Spleen (tissue), 13 donors: ENCODE measurements around the gene FPGS. TPM values are rescaled to one million over a fixed set of nuclear protein-coding genes. Genes with fewer than 3 reads are reported as not detected.

Experiments
- DNase-seq: peaks from one replicate; pipeline ENCODE4 v3.0.0-alpha.2; 2020
- H3K27ac ChIP-seq, 8 donors: fragments of 200-600 bp; sonication (generic) in 7 of 8; 1 replicate in 4 of 8; 2 replicates in 4 of 8; pipeline versions ENCODE4 v1.5.0 to v1.8.0; 2016 to 2021; ENCODE audit warnings: inconsistent platforms in 4 of 8, mild to moderate bottlenecking in 4 of 8, moderate library complexity in 1 of 8
- H3K27me3 ChIP-seq, 7 donors: fragments of 200-600 bp; sonication (generic) in 6 of 7; replicated peaks in 1 of 7; 1 replicate in 4 of 7; 2 replicates in 3 of 7; pipeline versions ENCODE4 v1.5.0 to v1.8.0; 2016 to 2021; ENCODE audit warnings: inconsistent platforms in 3 of 7, mild to moderate bottlenecking in 1 of 7
- H3K36me3 ChIP-seq, 6 donors: fragments of 200-600 bp; sonication (generic) in 5 of 6; 1 replicate in 4 of 6; 2 replicates in 2 of 6; pipeline versions ENCODE4 v1.5.0 to v1.8.0; 2016 to 2021; ENCODE audit warnings: inconsistent platforms in 2 of 6
- H3K4me1 ChIP-seq, 6 donors: fragments of 200-600 bp; sonication (generic) in 5 of 6; 1 replicate in 3 of 6; 2 replicates in 3 of 6; pipeline versions ENCODE4 v1.5.0 to v1.8.0; 2016 to 2021; ENCODE audit warnings: inconsistent platforms in 3 of 6
- H3K4me3 ChIP-seq, 8 donors: fragments of 200-600 bp; sonication (generic) in 7 of 8; 1 replicate in 4 of 8; 2 replicates in 4 of 8; pipeline versions ENCODE4 v1.5.0 to v1.8.0; 2016 to 2021; ENCODE audit warnings: inconsistent platforms in 4 of 8, mild to moderate bottlenecking in 4 of 8, moderate library complexity in 2 of 8
- H3K9me3 ChIP-seq, 8 donors: fragments of 200-600 bp; sonication (generic) in 7 of 8; 1 replicate in 4 of 8; 2 replicates in 4 of 8; pipeline versions ENCODE4 v1.5.0 to v1.8.0; 2016 to 2021; ENCODE audit warnings: inconsistent platforms in 4 of 8
- CTCF ChIP-seq, 11 experiments: fragments of 200-600 bp in 7 of 11; fragments of 450-650 bp in 4 of 11; sonication (generic) in 4 of 11; IDR thresholded peaks in 8 of 11; conservative IDR thresholded peaks in 3 of 11; 1 replicate in 7 of 11; 2 replicates in 4 of 11; pipeline versions ENCODE4 v1.4.0 to v1.8.0; 2016 to 2021; ENCODE audit warnings: antibody characterized with exemption in 11 of 11, inconsistent platforms in 4 of 11, mild to moderate bottlenecking in 1 of 11
- POLR2A ChIP-seq, 3 donors: fragments of 450-650 bp; IDR thresholded peaks; one replicate each; pipeline ENCODE4 v1.5.1; 2017; ENCODE audit warnings: antibody characterized with exemption in 3 of 3, mild to moderate bottlenecking in 1 of 3
- POLR2AphosphoS5 ChIP-seq, 3 donors: sonication (generic); formaldehyde crosslinking; IDR thresholded peaks; one replicate each; pipeline ENCODE4 v1.5.1; 2017; ENCODE audit warnings: antibody characterized with exemption in 3 of 3
- WGBS, 5 donors: extraction: QIAGEN DNeasy Blood & Tissue Kit in 3 of 5; methylation state at CpG; one replicate each; pipeline versions ENCODE4 v1.1.5 to v1.1.7; 2013 to 2018; 5-methylcytosine and 5-hydroxymethylcytosine counted together
- intact Hi-C: fragments of 100-400 bp; cut with DNase I; formaldehyde crosslinking; loops from one replicate; pipeline ENCODE4 v1.15.0; 2023; ENCODE audit warnings: low total_unique reads
- long read RNA-seq, 2 donors: transcript quantifications; one replicate each; lab custom pipeline, GENCODE V29; 2026
- polyA plus RNA-seq, 3 donors: library from polyadenylated mRNA; stranded (reverse); fragments of 200-250 nt; gene quantifications; one replicate each; pipeline ENCODE4 v1.2.1, GENCODE V29; 2013
- total RNA-seq, 7 donors: library from RNA; depleted of rRNA in 3 of 7; stranded (reverse); fragments of >200 nt in 3 of 7; fragmentation: NEBNext Ultra II Directional in 4 of 7; extraction: Animal tissue kit (Norgen Biotek cat#: 25700) in 4 of 7; gene quantifications; one replicate each; pipeline versions ENCODE4 v1.1.0 to v1.2.1, GENCODE V29; 2016 to 2021
- donor health status: healthy with polysubstance abuse.
- donor health status: DM: no; HTN: no; CAD: no; lungs with moderate emphysema.
- donor health status: DM: no; HTN: no; CAD: no.
- donor health status: Bipolar disorder and iron deficiency.
- donor health status: healthy.
- donor health status: DM: no; HTN: no; CAD: no.
- donor health status: DM: yes; HTN: yes; CAD: no.

The FPGS gene, protein sequence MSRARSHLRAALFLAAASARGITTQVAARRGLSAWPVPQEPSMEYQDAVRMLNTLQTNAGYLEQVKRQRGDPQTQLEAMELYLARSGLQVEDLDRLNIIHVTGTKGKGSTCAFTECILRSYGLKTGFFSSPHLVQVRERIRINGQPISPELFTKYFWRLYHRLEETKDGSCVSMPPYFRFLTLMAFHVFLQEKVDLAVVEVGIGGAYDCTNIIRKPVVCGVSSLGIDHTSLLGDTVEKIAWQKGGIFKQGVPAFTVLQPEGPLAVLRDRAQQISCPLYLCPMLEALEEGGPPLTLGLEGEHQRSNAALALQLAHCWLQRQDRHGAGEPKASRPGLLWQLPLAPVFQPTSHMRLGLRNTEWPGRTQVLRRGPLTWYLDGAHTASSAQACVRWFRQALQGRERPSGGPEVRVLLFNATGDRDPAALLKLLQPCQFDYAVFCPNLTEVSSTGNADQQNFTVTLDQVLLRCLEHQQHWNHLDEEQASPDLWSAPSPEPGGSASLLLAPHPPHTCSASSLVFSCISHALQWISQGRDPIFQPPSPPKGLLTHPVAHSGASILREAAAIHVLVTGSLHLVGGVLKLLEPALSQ
- total RNA-seq (10 to 100 TPM; 33.3 to 94.6 (median 72.3) TPM), polyA plus RNA-seq (10 to 100 TPM; 39.5 to 73.7 (median 60.5) TPM)
- long read RNA-seq, donor 1, partial matches to known transcripts: 12 of 17 reads
- long read RNA-seq, donor 1, other reads (novel, unspliced or antisense): 0 of 17 reads
- long read RNA-seq, donor 2, transcript FPGS-203 (15 exons, 2,279 nt): major isoform, 7 of 8 reads
- long read RNA-seq, donor 2, partial matches to known transcripts: 0 of 8 reads
- long read RNA-seq, donor 2, other reads (novel, unspliced or antisense): 0 of 8 reads

GRCh38 chr9:127802576-127803443 lies at the start of gene FPGS:
Gene FPGS, plus strand, starts transcription at chr9:127802882. Its CDS starts 43 bp downstream, at chr9:127802925.
- 0 to 1% (median 0%) methylated on average over 13 to 83 of the region's 83 CpGs for WGBS, 5 donors
- Histone ChIP-seq H3K4me3 (peak within 1 kb of the TSS; percentile 68 to 92 (median 78)), H3K4me1 (peaks cover 13 to 74% (median 52%) of the 10 kb centered on the region in 6 donors), H3K9me3 (no peaks in the 10 kb centered on the region), H3K27ac (peak within 1 kb of the TSS; percentile 84 to 97 (median 92)), H3K36me3 (peaks cover 0 to 36% (median 17%) of the 10 kb centered on the region in 6 donors), H3K27me3 (no peaks in the 10 kb centered on the region)
- TF ChIP-seq POLR2AphosphoS5 (IDR thresholded peaks at IDR 0.05) (peak; percentile 85 to 88 (median 88)), CTCF (IDR thresholded peaks at IDR 0.05 in 8 of 11, conservative IDR thresholded peaks at IDR 0.05 in 3 of 11) (peak in 1 of 11 experiments; percentile 28), POLR2A (IDR thresholded peaks at IDR 0.05) (peak; percentile 28 to 57 (median 31))
- intact Hi-C loops: no loop called here
- DNase-seq: peak; percentile 95

GRCh38 chr9:127753148-127753547 lies 49.5 kb upstream of the FPGS start:
- TF ChIP-seq POLR2A (IDR thresholded peaks at IDR 0.05) (no peak), CTCF (IDR thresholded peaks at IDR 0.05 in 8 of 11, conservative IDR thresholded peaks at IDR 0.05 in 3 of 11) (no peak), POLR2AphosphoS5 (IDR thresholded peaks at IDR 0.05) (no peak)
- H3K4me1 ChIP-seq: peaks cover 4 to 94% (median 37%) of the 10 kb centered on the region in 6 donors
- 74 to 85% (median 81%) methylated on average over 8 of the region's 8 CpGs for WGBS, 5 donors
- DNase-seq: no peak
- peak overlapping the region in 5 of 8 donors; percentile 74 to 82 (median 79) for H3K27ac ChIP-seq
- peaks cover 0 to 100% (median 57%) of the 10 kb centered on the region in 6 donors for H3K36me3 ChIP-seq
- intact Hi-C loops: no loop called here
- H3K4me3 ChIP-seq: peak overlapping the region in 1 of 8 donors; percentile 56
- H3K27me3 ChIP-seq: no peaks in the 10 kb centered on the region
- no peaks in the 10 kb centered on the region for H3K9me3 ChIP-seq

GRCh38 chr9:127753622-127754021 lies 49.1 kb upstream of the FPGS start:
- H3K4me1 ChIP-seq: peaks cover 4 to 95% (median 39%) of the 10 kb centered on the region in 6 donors
- H3K9me3 ChIP-seq: no peaks in the 10 kb centered on the region
- peaks cover 0 to 100% (median 54%) of the 10 kb centered on the region in 6 donors for H3K36me3 ChIP-seq
- no peak for TF ChIP-seq CTCF (IDR thresholded peaks at IDR 0.05 in 8 of 11, conservative IDR thresholded peaks at IDR 0.05 in 3 of 11)
- TF ChIP-seq POLR2AphosphoS5 (IDR thresholded peaks at IDR 0.05): peak in 1 of 3 donors; percentile 39
- peak overlapping the region in 2 of 8 donors; percentile 40 to 56 for H3K4me3 ChIP-seq
- intact Hi-C loops: no loop called here
- peak overlapping the region in 5 of 8 donors; percentile 74 to 82 (median 79) for H3K27ac ChIP-seq
- DNase-seq: no peak
- no peaks in the 10 kb centered on the region for H3K27me3 ChIP-seq
- 68 to 83% (median 80%) methylated on average over 2 to 8 of the region's 8 CpGs for WGBS, 5 donors
